Esophagus muscularis mucosa (tissue), 4 donors: Measurements from ENCODE around the gene SDS.

ENCODE experiments used
- CTCF ChIP-seq, 3 experiments: fragments of 200-600 bp in 2 of 3; fragments of 450-650 bp in 1 of 3; sonication (generic) in 2 of 3; IDR thresholded peaks; one replicate each; pipeline ENCODE4 v1.5.1; 2017 to 2019; ENCODE audit warnings: antibody characterized with exemption in 3 of 3, mild to moderate bottlenecking in 2 of 3, moderate library complexity in 1 of 3
- EP300 ChIP-seq: sonication (generic); formaldehyde crosslinking; IDR thresholded peaks from one replicate; pipeline ENCODE4 v1.6.1; 2017; ENCODE audit warnings: antibody characterized with exemption
- POLR2A ChIP-seq: fragments of 450-650 bp; IDR thresholded peaks from one replicate; pipeline ENCODE4 v1.6.1; 2017; ENCODE audit warnings: antibody characterized with exemption, moderate library complexity, mild to moderate bottlenecking, low read depth

- no peak for TF ChIP-seq CTCF (IDR thresholded peaks at IDR 0.05)
- TF ChIP-seq EP300: no peak
- TF ChIP-seq POLR2A: no peak
These were observed 30.2 kb downstream of the SDS start for GRCh38 chr12:113373440-113373839.
